ENCODE measurements around the gene PDIA2.
"Not testable (repeated sequence)": the region's sequence is repeated elsewhere in the genome, so short reads cannot be mapped to it uniquely, and the experiment has no call there.

PDIA2 gene

GRCh38 chr16:333406-334094, 50.6 kb downstream of the PDIA2 start:
- DNase-seq: no peak

- DNase-seq: not testable (repeated sequence)
Observed at GRCh38 chr16:334164-334832, 51.3 kb downstream of the PDIA2 start.

GRCh38 chr16:334861-335632, 52.1 kb downstream of the PDIA2 start:
- not testable (repeated sequence) for DNase-seq

GRCh38 chr16:336269-336668, 53.3 kb downstream of the PDIA2 start:
- no peak for DNase-seq

Measured in activated CD4-positive, alpha-beta T cell treated with anti-CD3 and anti-CD28 coated beads, Interleukin-2, amount 50 U/mL, for 48 hours (primary cell).